ENCODE measurements around the gene GATAD2A. TPM values are rescaled to one million over a fixed set of nuclear protein-coding genes. Genes with fewer than 3 reads are reported as not detected.

GATAD2A gene
- total and polyA plus RNA-seq, 2 of the 8 experiments (the other 6 are each of a cell fraction or from before 2014, with no cell fraction given): 38.4 to 205 TPM

- no peak overlapping the region for H3K18ac ChIP-seq (ENCODE audit: extremely low read depth, low read length)
- no peak overlapping the region for H4K5ac ChIP-seq (ENCODE audit: insufficient read length, low read depth, low read length)
- H2AK5ac ChIP-seq (ENCODE audit: low read depth, low read length): no peak overlapping the region
- peaks cover 5 to 18% (median 14%) of the 10 kb centered on the region in 4 experiments; a peak in 6 of 7 replicates for H3K27me3 ChIP-seq (replicated peaks in 1 of 4; ENCODE audit: control insufficient read depth in 3 of 4, extremely low read depth in 1 of 4, insufficient read depth in 3 of 4, low read length in 3 of 4)
- H3K27ac ChIP-seq (ENCODE audit: low read depth, low read length): no peak overlapping the region
- no peaks in the 10 kb centered on the region; a peak in 1 of 4 replicates for H3K9me3 ChIP-seq (ENCODE audit: insufficient read depth in 2 of 2, low read depth in 1 of 2, low read length in 1 of 2)
- POLR2A ChIA-PET (ENCODE audit: partially characterized antibody): interaction anchor here (0.8 to 1.9 kb wide), 10 partner anchors 9 to 114 kb away, joined by 3 to 6 read pairs (median 4); partner anchors contain the start of genes NDUFA13 and TSSK6
- no peak overlapping the region for H2BK15ac ChIP-seq (ENCODE audit: low read length)
- H3K79me1 ChIP-seq (ENCODE audit: low read depth, low read length): no peaks in the 10 kb centered on the region
- H3K4me3 ChIP-seq (ENCODE audit: extremely low read depth in 1 of 4, insufficient read depth in 2 of 4, low read depth in 3 of 4, low read length in 4 of 4): no peak overlapping the region
- peak; percentile 19; the same call in 1 of the 2 replicates for TF ChIP-seq POLR2AphosphoS5 (IDR thresholded peaks at IDR 0.05; ENCODE audit: low read depth, low read length)
- no peak for TF ChIP-seq SP1 (IDR thresholded peaks at IDR 0.05; ENCODE audit: low read depth, low read length)
- no peak overlapping the region for H4K91ac ChIP-seq (replicated peaks; ENCODE audit: insufficient read length, low read length)
- H2AFZ ChIP-seq (ENCODE audit: low read length): no peak overlapping the region
- DNase-seq (ENCODE audit: low read depth in 1 of 2, low spot score in 2 of 2) (no peak), FAIRE-seq (no peak)
- CTCF ChIA-PET (ENCODE audit: partially characterized antibody): interaction anchor here (0.7 to 8.2 kb wide), 7 partner anchors 10 to 109 kb away, joined by 3 to 104 read pairs (median 4); no protein-coding TSS in a partner anchor
- H3K23me2 ChIP-seq (ENCODE audit: low read depth, low read length): peaks cover 6% of the 10 kb centered on the region; the same call in 1 of the 2 replicates
- no peak overlapping the region for H2BK5ac ChIP-seq (ENCODE audit: low read depth, low read length)
- H3K14ac ChIP-seq (ENCODE audit: insufficient read length): no peak overlapping the region
- no peak overlapping the region; a peak in 1 of 7 replicates for H3K9ac ChIP-seq (replicated peaks in 1 of 4; ENCODE audit: extremely low read depth in 1 of 4, low read depth in 3 of 4, low read length in 3 of 4)
- H3K23ac ChIP-seq (ENCODE audit: insufficient read length): no peak overlapping the region
- no peaks in the 10 kb centered on the region for H3K79me2 ChIP-seq (ENCODE audit: control insufficient read depth in 1 of 2, insufficient read depth in 2 of 2, low read length in 2 of 2)
- no peak overlapping the region for H3K4me2 ChIP-seq (ENCODE audit: insufficient read depth in 1 of 2, low read depth in 2 of 2, low read length in 2 of 2)
- H2BK20ac ChIP-seq (ENCODE audit: low read length): no peak overlapping the region
- 89% methylated on average over 27 of the region's 27 CpGs; no CpG with 5 or more reads in 1 of the 2 experiments for WGBS, 2 experiments (ENCODE audit: extremely low coverage in 1 of 2, insufficient coverage in 1 of 2, insufficient read length in 1 of 2, insufficient replicate concordance in 2 of 2, low coverage in 1 of 2, low lambda C conversion rate in 2 of 2, missing lambda C conversion rate in 1 of 2)
- no peak overlapping the region for H3K56ac ChIP-seq (replicated peaks; ENCODE audit: insufficient read length, low read depth, low read length)
- no peak overlapping the region for H3K4ac ChIP-seq (replicated peaks; ENCODE audit: insufficient read length, low read depth, low read length)
- H4K20me1 ChIP-seq (replicated peaks in 1 of 2; ENCODE audit: control insufficient read depth in 1 of 2, insufficient read depth in 2 of 2, low read length in 2 of 2): peaks cover 6 to 12% of the 10 kb centered on the region in 2 experiments
- H2BK12ac ChIP-seq (ENCODE audit: low read depth, low read length): no peak overlapping the region
- H2BK120ac ChIP-seq (replicated peaks; ENCODE audit: low read depth, low read length): no peak overlapping the region
- H4K8ac ChIP-seq (ENCODE audit: extremely low read depth, insufficient read depth, low read length): no peak overlapping the region
- H3K4me1 ChIP-seq (replicated peaks in 1 of 4; ENCODE audit: control insufficient read depth in 3 of 4, insufficient read depth in 4 of 4, low read length in 3 of 4): peaks cover 0 to 5% (median 4%) of the 10 kb centered on the region in 4 experiments; a peak in 3 of 7 replicates
- no peaks in the 10 kb centered on the region; a peak in 1 of 8 replicates for H3K36me3 ChIP-seq (ENCODE audit: control insufficient read depth in 2 of 4, insufficient read depth in 4 of 4, low read length in 3 of 4)
Observed at GRCh38 chr19:19534556-19535265, 129.2 kb downstream of the GATAD2A start.

Measured in H1 (cell line).